Muscle of leg (tissue), 11 donors: ENCODE measurements around the gene CHST15. TPM values are rescaled to one million over a fixed set of nuclear protein-coding genes. Genes with fewer than 3 reads are reported as not detected.

ENCODE experiments used
- DNase-seq: peaks from one replicate; pipeline ENCODE4 v3.0.0; 2013
- H3K27ac ChIP-seq: one replicate; pipeline ENCODE4 v1.5.1; 2013; ENCODE audit warnings: mild to moderate bottlenecking, low read length, control low read depth
- H3K27me3 ChIP-seq: one replicate; pipeline ENCODE4 v1.6.1; 2013; ENCODE audit warnings: low read length; ENCODE audit not compliant: control insufficient read depth, insufficient read depth
- H3K36me3 ChIP-seq: one replicate; pipeline ENCODE4 v1.6.1; 2013; ENCODE audit warnings: low read length; ENCODE audit not compliant: control insufficient read depth, insufficient read depth
- H3K4me1 ChIP-seq: one replicate; pipeline ENCODE4 v1.6.1; 2013; ENCODE audit warnings: low read length; ENCODE audit not compliant: control insufficient read depth, insufficient read depth
- H3K4me3 ChIP-seq: one replicate; pipeline ENCODE4 v1.5.1; 2013; ENCODE audit warnings: low read length, control low read depth
- H3K9me3 ChIP-seq: replicated peaks from 2 replicates; pipeline ENCODE4 v1.6.1; 2013; ENCODE audit warnings: low read depth, low read length; ENCODE audit not compliant: control insufficient read depth
- WGBS: methylation state at CpG from one replicate; pipeline ENCODE4 v1.1.5; 2013; ENCODE audit warnings: missing lambda C conversion rate; ENCODE audit not compliant: insufficient coverage; 5-methylcytosine and 5-hydroxymethylcytosine counted together
- polyA plus RNA-seq, 8 donors: library from polyadenylated mRNA; unstranded; fragments of 120-200 nt; gene quantifications; one replicate each; pipeline versions ENCODE4 v1.2.1 to v1.2.3, GENCODE V29; 2013; ENCODE audit warnings: inconsistent platforms in 1 of 8, low replicate concordance in 1 of 8; ENCODE audit not compliant: insufficient read length in 8 of 8, insufficient read depth in 1 of 8
- total RNA-seq: library from RNA; stranded (reverse); fragments of 120-200 nt; gene quantifications from one replicate; pipeline ENCODE4 v1.2.4, GENCODE V29; 2013

The CHST15 gene
- total and polyA plus RNA-seq, 9 donors: 10.6 to 19.7 (median 16.3) TPM

GRCh38 chr10:124114696-124115095 lies 21.3 kb upstream of the CHST15 start:
- WGBS: 96% methylated on average over 2 of the region's 4 CpGs
- Histone ChIP-seq H3K36me3 (no peaks in the 10 kb centered on the region), H3K27ac (no peak overlapping the region), H3K9me3 (no peaks in the 10 kb centered on the region), H3K4me1 (peaks cover 10% of the 10 kb centered on the region), H3K4me3 (no peak overlapping the region), H3K27me3 (no peaks in the 10 kb centered on the region)
- no peak for DNase-seq

- H3K4me3 ChIP-seq: no peak overlapping the region
- no peak overlapping the region for H3K27ac ChIP-seq
- H3K4me1 ChIP-seq: peaks cover 5% of the 10 kb centered on the region
- no peak for DNase-seq
- no peaks in the 10 kb centered on the region for H3K9me3 ChIP-seq
- no peaks in the 10 kb centered on the region for H3K27me3 ChIP-seq
- 83% methylated on average over 9 of the region's 16 CpGs for WGBS
- H3K36me3 ChIP-seq: no peaks in the 10 kb centered on the region
Measured at GRCh38 chr10:124112891-124113580, 19.6 kb upstream of the CHST15 start.

- H3K36me3 ChIP-seq: no peaks in the 10 kb centered on the region
- 79% methylated on average over 2 of the region's 5 CpGs for WGBS
Measured at GRCh38 chr10:124110882-124111281, 17.5 kb upstream of the CHST15 start.

GRCh38 chr10:124109261-124109660 lies 15.9 kb upstream of the CHST15 start:
- no peaks in the 10 kb centered on the region for H3K9me3 ChIP-seq
- H3K27ac ChIP-seq: no peak overlapping the region
- H3K36me3 ChIP-seq: no peaks in the 10 kb centered on the region
- H3K27me3 ChIP-seq: peaks cover 6% of the 10 kb centered on the region
- H3K4me1 ChIP-seq: no peaks in the 10 kb centered on the region
- no peak for DNase-seq
- H3K4me3 ChIP-seq: no peak overlapping the region
- no CpG with 5 or more reads among the region's 4 CpGs for WGBS

More at GRCh38 chr10:124110882-124111281, 17.5 kb upstream of the CHST15 start:
- no peaks in the 10 kb centered on the region for H3K9me3 ChIP-seq
- peaks cover 6% of the 10 kb centered on the region for H3K27me3 ChIP-seq
- DNase-seq: no peak
- no peak overlapping the region for H3K4me3 ChIP-seq
- H3K4me1 ChIP-seq: no peaks in the 10 kb centered on the region
- no peak overlapping the region for H3K27ac ChIP-seq

GRCh38 chr10:124107072-124107471 lies 13.7 kb upstream of the CHST15 start:
- no peak overlapping the region for H3K27ac ChIP-seq
- no peaks in the 10 kb centered on the region for H3K36me3 ChIP-seq
- no peak overlapping the region for H3K4me3 ChIP-seq
- H3K4me1 ChIP-seq: no peaks in the 10 kb centered on the region
- peaks cover 9% of the 10 kb centered on the region for H3K27me3 ChIP-seq
- WGBS: 69% methylated on average over 3 of the region's 5 CpGs
- no peak for DNase-seq
- no peaks in the 10 kb centered on the region for H3K9me3 ChIP-seq

- H3K4me3 ChIP-seq: no peak overlapping the region
- 45% methylated on average over 3 of the region's 9 CpGs for WGBS
- DNase-seq: no peak
- H3K9me3 ChIP-seq: no peaks in the 10 kb centered on the region
- H3K27me3 ChIP-seq: peaks cover 9% of the 10 kb centered on the region
- H3K36me3 ChIP-seq: no peaks in the 10 kb centered on the region
- H3K4me1 ChIP-seq: no peaks in the 10 kb centered on the region
- no peak overlapping the region for H3K27ac ChIP-seq
Measured at GRCh38 chr10:124106241-124106879, 13.0 kb upstream of the CHST15 start.

- no peak overlapping the region for H3K4me3 ChIP-seq
- H3K36me3 ChIP-seq: no peaks in the 10 kb centered on the region
- no peaks in the 10 kb centered on the region for H3K9me3 ChIP-seq
- no CpG with 5 or more reads among the region's 5 CpGs for WGBS
- no peaks in the 10 kb centered on the region for H3K4me1 ChIP-seq
- no peak for DNase-seq
- no peak overlapping the region for H3K27ac ChIP-seq
- peaks cover 9% of the 10 kb centered on the region for H3K27me3 ChIP-seq
Measured at GRCh38 chr10:124105594-124105993, 12.2 kb upstream of the CHST15 start.

GRCh38 chr10:124105045-124105444 lies 11.6 kb upstream of the CHST15 start:
- Histone ChIP-seq H3K9me3 (peaks cover 5% of the 10 kb centered on the region), H3K27ac (no peak overlapping the region), H3K4me1 (no peaks in the 10 kb centered on the region), H3K4me3 (no peak overlapping the region), H3K36me3 (no peaks in the 10 kb centered on the region), H3K27me3 (peaks cover 9% of the 10 kb centered on the region)
- 67% methylated on average over 6 of the region's 6 CpGs for WGBS
- no peak for DNase-seq

- whole genome bisulfite sequencing: 91% methylated on average over 7 of the region's 9 CpGs
- no peak for DNase-seq
- H3K36me3 ChIP-seq: no peaks in the 10 kb centered on the region
Measured at GRCh38 chr10:124104011-124104627, 10.7 kb upstream of the CHST15 start.

GRCh38 chr10:124101351-124101750 lies 8.0 kb upstream of the CHST15 start:
- Histone ChIP-seq H3K4me1 (peaks cover 3% of the 10 kb centered on the region), H3K36me3 (no peaks in the 10 kb centered on the region), H3K27me3 (peaks cover 23% of the 10 kb centered on the region), H3K27ac (no peak overlapping the region), H3K4me3 (no peak overlapping the region), H3K9me3 (peaks cover 8% of the 10 kb centered on the region)
- DNase-seq: no peak
- 70% methylated on average over 2 of the region's 2 CpGs for WGBS

More at GRCh38 chr10:124104011-124104627, 10.7 kb upstream of the CHST15 start:
- Histone ChIP-seq H3K27me3 (peaks cover 11% of the 10 kb centered on the region), H3K4me1 (no peaks in the 10 kb centered on the region), H3K9me3 (peaks cover 6% of the 10 kb centered on the region), H3K4me3 (no peak overlapping the region), H3K27ac (no peak overlapping the region)
